HepG2 (cell line): ENCODE results near the gene ANTXR1. TPM values are rescaled to one million over a fixed set of nuclear protein-coding genes. Genes with fewer than 3 reads are reported as not detected.

Experiments
- ARNT2 ChIP-seq: sonication (generic); formaldehyde crosslinking; IDR thresholded peaks from 2 replicates; pipeline ENCODE4 v1.8.0; 2022; ENCODE audit warnings: mild to moderate bottlenecking, low read depth, missing genetic modification reagents, moderate library complexity
- GATAD2A ChIP-seq: IDR thresholded peaks from 2 replicates; pipeline ENCODE4 v1.6.1; 2016
- HNRNPH1 ChIP-seq: fragments of 200-400 bp; formaldehyde crosslinking; optimal IDR thresholded peaks from 2 replicates; pipeline ENCODE3; 2017; ENCODE audit warnings: mild to moderate bottlenecking, low read depth, low read length
- HOXA7 ChIP-seq: sonication (generic); formaldehyde crosslinking; IDR thresholded peaks from 2 replicates; pipeline ENCODE4 v1.8.1; 2022; ENCODE audit warnings: mild to moderate bottlenecking, missing genetic modification reagents, moderate library complexity
- MAZ ChIP-seq, 2 experiments: sonication (generic) in 1 of 2; formaldehyde crosslinking in 1 of 2; IDR thresholded peaks; 2 replicates each; pipeline versions ENCODE4 v1.5.0 to v1.6.1; 2012 to 2020; ENCODE audit warnings: low read depth in 2 of 2, mild to moderate bottlenecking in 2 of 2, borderline replicate concordance in 1 of 2, improper control_type of control experiment in 1 of 2, low read length in 1 of 2, missing genetic modification reagents in 1 of 2, moderate library complexity in 1 of 2
- MIER2 ChIP-seq: IDR thresholded peaks from 2 replicates; pipeline ENCODE4 v1.6.1; 2016; ENCODE audit warnings: missing biosample characterization, missing genetic modification reagents
- MTF1 ChIP-seq: sonication (generic); formaldehyde crosslinking; IDR thresholded peaks from 2 replicates; pipeline ENCODE4 v1.5.0; 2020; ENCODE audit warnings: missing genetic modification reagents
- MTF2 ChIP-seq: sonication (generic); formaldehyde crosslinking; IDR thresholded peaks from 2 replicates; pipeline ENCODE4 v1.5.0; 2020; ENCODE audit warnings: missing genetic modification reagents, borderline replicate concordance
- SMARCC2 ChIP-seq: fragments of 450-650 bp; IDR thresholded peaks from 2 replicates; pipeline ENCODE4 v1.6.1; 2017; ENCODE audit warnings: antibody characterized with exemption, mild to moderate bottlenecking
- ZFP62 ChIP-seq: sonication (generic); formaldehyde crosslinking; IDR thresholded peaks from 2 replicates; pipeline ENCODE4 v1.4.0; 2020; ENCODE audit warnings: missing genetic modification reagents
- ZNF335 ChIP-seq: sonication (generic); formaldehyde crosslinking; IDR thresholded peaks from 2 replicates; pipeline ENCODE4 v1.4.0; 2020; ENCODE audit warnings: missing genetic modification reagents
- ZNF432 ChIP-seq: sonication (generic); formaldehyde crosslinking; IDR thresholded peaks from 2 replicates; pipeline ENCODE4 v1.5.0; 2020; ENCODE audit warnings: missing genetic modification reagents, mild to moderate bottlenecking, borderline replicate concordance
- ZNF484 ChIP-seq: sonication (generic); formaldehyde crosslinking; IDR thresholded peaks from 2 replicates; pipeline ENCODE4 v1.5.1; 2020; ENCODE audit warnings: mild to moderate bottlenecking, low read depth, missing genetic modification reagents, borderline replicate concordance
- ZNF672 ChIP-seq: sonication (generic); formaldehyde crosslinking; IDR thresholded peaks from 2 replicates; pipeline ENCODE4 v1.8.1; 2022; ENCODE audit warnings: missing genetic modification reagents
- polyA plus RNA-seq, 8 experiments: library from polyadenylated mRNA; depleted of rRNA in 3 of 8; stranded (reverse) in 7 of 8; unstranded in 1 of 8; fragments of >200 nt; fragmentation: Illumina TruSeq in 4 of 8; extraction: Trizol in 4 of 8; gene quantifications; 2 replicates each; pipeline versions ENCODE4 v1.2.1 to v1.2.3, GENCODE V29; 2011 to 2016; ENCODE audit warnings: low read depth in 4 of 8, missing spikeins in 1 of 8, mixed read lengths in 1 of 8; ENCODE audit not compliant: insufficient read depth in 1 of 8
- total RNA-seq, 5 experiments: library from RNA; depleted of rRNA; stranded (reverse); fragments of >200 nt; fragmentation: Illumina TruSeq; extraction: Trizol; gene quantifications; 2 replicates each; pipeline ENCODE4 v1.2.3, GENCODE V29; 2016; ENCODE audit warnings: low read depth in 1 of 5
- TF ChIP-seq, protein P1 (sequence below): sonication (generic); formaldehyde crosslinking; IDR thresholded peaks from 2 replicates; pipeline ENCODE4 v1.5.1; 2020; ENCODE audit warnings: mild to moderate bottlenecking, missing genetic modification reagents, borderline replicate concordance
- TF ChIP-seq, protein P2 (sequence below): sonication (generic); formaldehyde crosslinking; IDR thresholded peaks from 2 replicates; pipeline ENCODE4 v1.5.0; 2020; ENCODE audit warnings: mild to moderate bottlenecking, missing genetic modification reagents
- TF ChIP-seq, protein P3 (sequence below): sonication (generic); formaldehyde crosslinking; conservative IDR thresholded peaks from 2 replicates; pipeline ENCODE4 v1.8.0; 2022; ENCODE audit warnings: missing genetic modification reagents
- TF ChIP-seq, protein P4 (sequence below): sonication (generic); formaldehyde crosslinking; IDR thresholded peaks from 2 replicates; pipeline ENCODE4 v1.4.0; 2020; ENCODE audit warnings: mild to moderate bottlenecking, missing genetic modification reagents
- TF ChIP-seq, protein P5 (sequence below): sonication (generic); formaldehyde crosslinking; IDR thresholded peaks from 2 replicates; pipeline ENCODE4 v1.4.0; 2020; ENCODE audit warnings: missing genetic modification reagents, low read depth, mild to moderate bottlenecking, borderline replicate concordance

ANTXR1 gene
- total and polyA plus RNA-seq, 2 of the 13 experiments (the other 11 are each of a cell fraction or from before 2014, with no cell fraction given) = 4.5 to 12.7 TPM

DNA sequence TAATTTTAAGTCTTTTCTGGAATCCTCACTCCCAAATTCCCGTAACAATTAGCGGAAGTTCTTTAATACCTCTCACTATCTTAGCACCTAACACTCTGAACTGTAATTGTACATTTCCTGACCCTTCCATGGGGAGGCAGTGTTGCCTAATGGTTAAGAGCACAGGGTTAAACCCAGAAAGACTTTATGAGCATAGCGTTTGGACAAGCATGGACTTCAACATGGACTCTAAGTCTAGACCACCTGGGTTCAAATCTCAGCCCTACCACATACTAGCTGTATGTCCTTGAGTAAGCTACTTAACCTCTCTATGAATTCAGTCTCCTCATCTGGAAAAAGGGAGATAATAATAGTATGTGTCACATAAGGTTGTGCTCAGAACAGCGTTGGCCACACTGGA, 13.0 kb downstream of the ANTXR1 start (continued):
- TF ChIP-seq, protein P1, sequence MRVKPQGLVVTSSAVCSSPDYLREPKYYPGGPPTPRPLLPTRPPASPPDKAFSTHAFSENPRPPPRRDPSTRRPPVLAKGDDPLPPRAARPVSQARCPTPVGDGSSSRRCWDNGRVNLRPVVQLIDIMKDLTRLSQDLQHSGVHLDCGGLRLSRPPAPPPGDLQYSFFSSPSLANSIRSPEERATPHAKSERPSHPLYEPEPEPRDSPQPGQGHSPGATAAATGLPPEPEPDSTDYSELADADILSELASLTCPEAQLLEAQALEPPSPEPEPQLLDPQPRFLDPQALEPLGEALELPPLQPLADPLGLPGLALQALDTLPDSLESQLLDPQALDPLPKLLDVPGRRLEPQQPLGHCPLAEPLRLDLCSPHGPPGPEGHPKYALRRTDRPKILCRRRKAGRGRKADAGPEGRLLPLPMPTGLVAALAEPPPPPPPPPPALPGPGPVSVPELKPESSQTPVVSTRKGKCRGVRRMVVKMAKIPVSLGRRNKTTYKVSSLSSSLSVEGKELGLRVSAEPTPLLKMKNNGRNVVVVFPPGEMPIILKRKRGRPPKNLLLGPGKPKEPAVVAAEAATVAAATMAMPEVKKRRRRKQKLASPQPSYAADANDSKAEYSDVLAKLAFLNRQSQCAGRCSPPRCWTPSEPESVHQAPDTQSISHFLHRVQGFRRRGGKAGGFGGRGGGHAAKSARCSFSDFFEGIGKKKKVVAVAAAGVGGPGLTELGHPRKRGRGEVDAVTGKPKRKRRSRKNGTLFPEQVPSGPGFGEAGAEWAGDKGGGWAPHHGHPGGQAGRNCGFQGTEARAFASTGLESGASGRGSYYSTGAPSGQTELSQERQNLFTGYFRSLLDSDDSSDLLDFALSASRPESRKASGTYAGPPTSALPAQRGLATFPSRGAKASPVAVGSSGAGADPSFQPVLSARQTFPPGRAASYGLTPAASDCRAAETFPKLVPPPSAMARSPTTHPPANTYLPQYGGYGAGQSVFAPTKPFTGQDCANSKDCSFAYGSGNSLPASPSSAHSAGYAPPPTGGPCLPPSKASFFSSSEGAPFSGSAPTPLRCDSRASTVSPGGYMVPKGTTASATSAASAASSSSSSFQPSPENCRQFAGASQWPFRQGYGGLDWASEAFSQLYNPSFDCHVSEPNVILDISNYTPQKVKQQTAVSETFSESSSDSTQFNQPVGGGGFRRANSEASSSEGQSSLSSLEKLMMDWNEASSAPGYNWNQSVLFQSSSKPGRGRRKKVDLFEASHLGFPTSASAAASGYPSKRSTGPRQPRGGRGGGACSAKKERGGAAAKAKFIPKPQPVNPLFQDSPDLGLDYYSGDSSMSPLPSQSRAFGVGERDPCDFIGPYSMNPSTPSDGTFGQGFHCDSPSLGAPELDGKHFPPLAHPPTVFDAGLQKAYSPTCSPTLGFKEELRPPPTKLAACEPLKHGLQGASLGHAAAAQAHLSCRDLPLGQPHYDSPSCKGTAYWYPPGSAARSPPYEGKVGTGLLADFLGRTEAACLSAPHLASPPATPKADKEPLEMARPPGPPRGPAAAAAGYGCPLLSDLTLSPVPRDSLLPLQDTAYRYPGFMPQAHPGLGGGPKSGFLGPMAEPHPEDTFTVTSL (CRISPR knock-in tag) = no peak
- TF ChIP-seq ZFP62 = no peak
- 0 out of 2 replicates have a peak, but pooled peaks have one; percentile 43 for TF ChIP-seq ZNF335 (CRISPR knock-in tag)
- no peak for TF ChIP-seq ARNT2 (CRISPR knock-in tag)
- no peak for TF ChIP-seq SMARCC2
- TF ChIP-seq MIER2 = 0 out of 2 replicates have a peak, but pooled peaks have one; percentile 34
- TF ChIP-seq, protein P2, sequence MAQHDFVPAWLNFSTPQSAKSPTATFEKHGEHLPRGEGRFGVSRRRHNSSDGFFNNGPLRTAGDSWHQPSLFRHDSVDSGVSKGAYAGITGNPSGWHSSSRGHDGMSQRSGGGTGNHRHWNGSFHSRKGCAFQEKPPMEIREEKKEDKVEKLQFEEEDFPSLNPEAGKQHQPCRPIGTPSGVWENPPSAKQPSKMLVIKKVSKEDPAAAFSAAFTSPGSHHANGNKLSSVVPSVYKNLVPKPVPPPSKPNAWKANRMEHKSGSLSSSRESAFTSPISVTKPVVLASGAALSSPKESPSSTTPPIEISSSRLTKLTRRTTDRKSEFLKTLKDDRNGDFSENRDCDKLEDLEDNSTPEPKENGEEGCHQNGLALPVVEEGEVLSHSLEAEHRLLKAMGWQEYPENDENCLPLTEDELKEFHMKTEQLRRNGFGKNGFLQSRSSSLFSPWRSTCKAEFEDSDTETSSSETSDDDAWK (CRISPR knock-in tag) = no peak
- TF ChIP-seq, protein P3, sequence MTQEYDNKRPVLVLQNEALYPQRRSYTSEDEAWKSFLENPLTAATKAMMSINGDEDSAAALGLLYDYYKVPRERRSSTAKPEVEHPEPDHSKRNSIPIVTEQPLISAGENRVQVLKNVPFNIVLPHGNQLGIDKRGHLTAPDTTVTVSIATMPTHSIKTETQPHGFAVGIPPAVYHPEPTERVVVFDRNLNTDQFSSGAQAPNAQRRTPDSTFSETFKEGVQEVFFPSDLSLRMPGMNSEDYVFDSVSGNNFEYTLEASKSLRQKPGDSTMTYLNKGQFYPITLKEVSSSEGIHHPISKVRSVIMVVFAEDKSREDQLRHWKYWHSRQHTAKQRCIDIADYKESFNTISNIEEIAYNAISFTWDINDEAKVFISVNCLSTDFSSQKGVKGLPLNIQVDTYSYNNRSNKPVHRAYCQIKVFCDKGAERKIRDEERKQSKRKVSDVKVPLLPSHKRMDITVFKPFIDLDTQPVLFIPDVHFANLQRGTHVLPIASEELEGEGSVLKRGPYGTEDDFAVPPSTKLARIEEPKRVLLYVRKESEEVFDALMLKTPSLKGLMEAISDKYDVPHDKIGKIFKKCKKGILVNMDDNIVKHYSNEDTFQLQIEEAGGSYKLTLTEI (CRISPR knock-in tag) = no peak
- TF ChIP-seq ZNF432 (CRISPR knock-in tag) = no peak
- no peak for TF ChIP-seq HNRNPH1
- TF ChIP-seq MAZ (IDR thresholded peaks at IDR 0.05; ENCODE audit: borderline replicate concordance, low read depth, low read length) = no peak
- no peak for TF ChIP-seq MAZ (CRISPR knock-in tag; IDR thresholded peaks at IDR 0.05; ENCODE audit: low read depth)
- 0 out of 2 replicates have a peak, but pooled peaks have one; percentile 12 for TF ChIP-seq GATAD2A (CRISPR knock-in tag)
- no peak for TF ChIP-seq HOXA7 (CRISPR knock-in tag)
- TF ChIP-seq MTF1 = no peak
- TF ChIP-seq MTF2 (CRISPR knock-in tag) = no peak
- TF ChIP-seq ZNF672 (CRISPR knock-in tag) = no peak
- TF ChIP-seq, protein P4, sequence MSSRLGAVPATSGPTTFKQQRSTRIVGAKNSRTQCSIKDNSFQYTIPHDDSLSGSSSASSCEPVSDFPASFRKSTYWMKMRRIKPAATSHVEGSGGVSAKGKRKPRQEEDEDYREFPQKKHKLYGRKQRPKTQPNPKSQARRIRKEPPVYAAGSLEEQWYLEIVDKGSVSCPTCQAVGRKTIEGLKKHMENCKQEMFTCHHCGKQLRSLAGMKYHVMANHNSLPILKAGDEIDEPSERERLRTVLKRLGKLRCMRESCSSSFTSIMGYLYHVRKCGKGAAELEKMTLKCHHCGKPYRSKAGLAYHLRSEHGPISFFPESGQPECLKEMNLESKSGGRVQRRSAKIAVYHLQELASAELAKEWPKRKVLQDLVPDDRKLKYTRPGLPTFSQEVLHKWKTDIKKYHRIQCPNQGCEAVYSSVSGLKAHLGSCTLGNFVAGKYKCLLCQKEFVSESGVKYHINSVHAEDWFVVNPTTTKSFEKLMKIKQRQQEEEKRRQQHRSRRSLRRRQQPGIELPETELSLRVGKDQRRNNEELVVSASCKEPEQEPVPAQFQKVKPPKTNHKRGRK = no peak
- TF ChIP-seq, protein P5, sequence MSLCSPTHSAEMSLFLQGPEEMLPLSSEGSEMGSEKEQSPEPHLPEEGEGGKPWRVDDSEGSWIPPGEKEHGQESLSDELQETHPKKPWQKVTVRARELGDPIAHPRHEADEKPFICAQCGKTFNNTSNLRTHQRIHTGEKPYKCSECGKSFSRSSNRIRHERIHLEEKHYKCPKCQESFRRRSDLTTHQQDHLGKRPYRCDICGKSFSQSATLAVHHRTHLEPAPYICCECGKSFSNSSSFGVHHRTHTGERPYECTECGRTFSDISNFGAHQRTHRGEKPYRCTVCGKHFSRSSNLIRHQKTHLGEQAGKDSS (CRISPR knock-in tag) = no peak
- no peak for TF ChIP-seq ZNF484
